Mesothelial cell of epicardium (in vitro differentiated cells): ENCODE measurements around the gene DISP3. TPM values are rescaled to one million over a fixed set of nuclear protein-coding genes. Genes with fewer than 3 reads are reported as not detected.

ENCODE experiments used
- DNase-seq, 2 experiments: peaks; one replicate each; pipeline ENCODE4 v3.0.0; 2021; ENCODE audit warnings: low spot score in 2 of 2; ENCODE audit not compliant: unreplicated experiment in 2 of 2
- H3K27ac Mint-ChIP-seq: 2 replicates; pipeline ENCODE4 v1.8.0; 2021; ENCODE audit warnings: mixed read lengths
- H3K27me3 Mint-ChIP-seq: 2 replicates; pipeline ENCODE4 v1.8.0; 2021; ENCODE audit warnings: low read depth, mixed read lengths
- H3K36me3 Mint-ChIP-seq: 2 replicates; pipeline ENCODE4 v1.8.0; 2021; ENCODE audit warnings: mixed read lengths
- H3K4me1 Mint-ChIP-seq: 2 replicates; pipeline ENCODE4 v1.8.0; 2021; ENCODE audit warnings: mixed read lengths
- H3K4me3 Mint-ChIP-seq: 2 replicates; pipeline ENCODE4 v1.8.0; 2021; ENCODE audit warnings: mild to moderate bottlenecking, moderate library complexity, mixed read lengths
- H3K9me3 Mint-ChIP-seq: 2 replicates; pipeline ENCODE4 v1.8.0; 2021; ENCODE audit warnings: mixed read lengths
- total RNA-seq: library from RNA; stranded (reverse); gene quantifications from 3 replicates; pipeline ENCODE4 v1.2.1, GENCODE V29; 2021
- TF ChIP-seq, protein P1 (sequence below): fragments of 200-600 bp; sonication (generic); IDR thresholded peaks from one replicate; pipeline ENCODE4 v1.5.0; 2021; ENCODE audit warnings: antibody characterized with exemption; ENCODE audit not compliant: unreplicated experiment

Gene DISP3
- total RNA-seq, 1 donor from 2014 or later = 2.2 TPM

DNA sequence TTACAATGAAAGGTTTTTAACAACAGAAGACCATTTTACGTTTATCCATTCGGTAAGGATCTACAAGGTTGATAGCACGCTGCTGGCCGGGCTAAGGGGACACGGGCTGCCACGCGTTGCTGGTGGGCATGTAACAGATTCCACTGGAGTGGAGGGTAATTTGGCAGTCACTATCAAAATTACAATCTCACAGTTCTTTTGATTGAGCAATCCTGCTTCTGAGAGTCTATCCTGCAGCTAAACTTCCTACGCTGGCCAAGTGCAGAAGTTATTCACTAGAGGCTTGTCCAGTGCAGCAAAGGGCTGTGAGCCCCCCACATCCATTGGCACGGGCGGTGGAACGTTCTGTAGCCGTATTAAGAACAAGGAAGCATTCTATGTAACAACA is 61.8 kb downstream of the DISP3 start:
- Mint-ChIP-seq H3K4me1 (no peaks in the 10 kb centered on the region), H3K27ac (no peak overlapping the region), H3K9me3 (no peaks in the 10 kb centered on the region), H3K27me3 (peaks cover 53% of the 10 kb centered on the region), H3K4me3 (no peak overlapping the region), H3K36me3 (no peaks in the 10 kb centered on the region)
- DNase-seq = no peak
- TF ChIP-seq, protein P1, sequence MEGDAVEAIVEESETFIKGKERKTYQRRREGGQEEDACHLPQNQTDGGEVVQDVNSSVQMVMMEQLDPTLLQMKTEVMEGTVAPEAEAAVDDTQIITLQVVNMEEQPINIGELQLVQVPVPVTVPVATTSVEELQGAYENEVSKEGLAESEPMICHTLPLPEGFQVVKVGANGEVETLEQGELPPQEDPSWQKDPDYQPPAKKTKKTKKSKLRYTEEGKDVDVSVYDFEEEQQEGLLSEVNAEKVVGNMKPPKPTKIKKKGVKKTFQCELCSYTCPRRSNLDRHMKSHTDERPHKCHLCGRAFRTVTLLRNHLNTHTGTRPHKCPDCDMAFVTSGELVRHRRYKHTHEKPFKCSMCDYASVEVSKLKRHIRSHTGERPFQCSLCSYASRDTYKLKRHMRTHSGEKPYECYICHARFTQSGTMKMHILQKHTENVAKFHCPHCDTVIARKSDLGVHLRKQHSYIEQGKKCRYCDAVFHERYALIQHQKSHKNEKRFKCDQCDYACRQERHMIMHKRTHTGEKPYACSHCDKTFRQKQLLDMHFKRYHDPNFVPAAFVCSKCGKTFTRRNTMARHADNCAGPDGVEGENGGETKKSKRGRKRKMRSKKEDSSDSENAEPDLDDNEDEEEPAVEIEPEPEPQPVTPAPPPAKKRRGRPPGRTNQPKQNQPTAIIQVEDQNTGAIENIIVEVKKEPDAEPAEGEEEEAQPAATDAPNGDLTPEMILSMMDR = no peak

DNA sequence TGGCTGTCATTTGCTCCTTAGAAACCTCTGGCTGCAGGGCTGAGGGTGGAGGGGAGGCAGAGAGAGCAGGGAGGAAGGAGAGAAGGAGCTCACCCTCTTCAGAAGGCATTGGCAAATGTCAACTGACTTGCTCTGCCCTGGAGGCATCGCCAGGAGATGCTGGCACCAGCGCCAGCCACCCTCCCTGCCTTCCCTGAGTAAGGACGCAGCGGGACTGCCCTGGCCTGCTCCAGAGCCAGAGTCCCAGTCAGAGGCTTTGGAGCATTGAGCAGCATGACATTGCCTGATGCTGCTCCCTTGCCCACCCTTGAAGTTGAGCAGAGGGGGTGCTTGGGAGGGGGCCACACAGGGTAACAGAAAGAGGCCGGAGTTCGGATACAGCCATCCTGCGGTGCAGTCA is 62.3 kb downstream of the DISP3 start:
- Mint-ChIP-seq H3K4me3 (no peak overlapping the region), H3K27me3 (peaks cover 58% of the 10 kb centered on the region), H3K9me3 (no peaks in the 10 kb centered on the region), H3K36me3 (no peaks in the 10 kb centered on the region), H3K27ac (no peak overlapping the region), H3K4me1 (no peaks in the 10 kb centered on the region)
- DNase-seq = no peak
- TF ChIP-seq, protein P1 = no peak

DNA sequence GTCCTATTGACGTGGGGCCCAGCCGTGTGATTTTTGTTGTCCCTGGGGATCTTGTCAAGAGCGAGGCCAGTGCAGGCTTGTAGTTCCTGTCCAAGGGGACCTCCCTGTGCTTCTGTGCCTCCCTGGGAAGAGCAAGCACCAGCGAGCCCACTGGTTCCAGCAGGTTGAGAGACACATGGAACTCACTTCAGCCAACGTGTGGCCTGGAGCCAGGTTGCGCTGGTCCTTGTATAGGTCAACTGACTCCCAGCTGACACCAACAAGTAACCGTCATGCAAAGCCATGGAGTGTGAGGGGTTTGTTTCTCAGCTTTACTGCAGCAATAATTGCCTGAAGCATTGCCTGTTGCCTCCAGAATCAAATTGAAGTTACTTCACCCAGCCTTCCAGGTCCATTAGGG is 63.0 kb downstream of the DISP3 start:
- Mint-ChIP-seq H3K36me3 (no peaks in the 10 kb centered on the region), H3K4me3 (no peak overlapping the region), H3K27me3 (peaks cover 65% of the 10 kb centered on the region), H3K9me3 (no peaks in the 10 kb centered on the region), H3K27ac (no peak overlapping the region), H3K4me1 (no peaks in the 10 kb centered on the region)
- no peak for DNase-seq
- TF ChIP-seq, protein P1 = no peak

DNA sequence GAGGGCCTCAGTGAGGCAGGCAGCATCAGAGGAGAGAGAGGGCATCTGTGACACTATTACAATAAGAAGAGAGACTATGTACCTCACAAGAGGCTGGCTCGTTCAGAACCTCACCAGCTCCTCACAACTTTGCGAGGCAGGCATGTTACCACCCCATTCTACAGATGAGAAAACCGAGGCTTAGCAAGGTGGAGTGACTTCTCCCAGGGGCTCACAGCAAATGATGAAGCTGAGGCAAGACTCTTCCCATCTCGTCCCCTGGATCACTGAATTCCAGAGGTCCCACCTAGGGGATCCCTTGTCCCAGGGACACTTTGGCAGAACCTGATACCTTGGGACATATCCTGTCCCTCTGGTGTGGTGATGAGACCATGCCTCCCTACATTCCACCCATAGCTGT is 64.4 kb downstream of the DISP3 start:
- Mint-ChIP-seq H3K27ac (no peak overlapping the region), H3K27me3 (peaks cover 69% of the 10 kb centered on the region)
- DNase-seq = no peak

DNA sequence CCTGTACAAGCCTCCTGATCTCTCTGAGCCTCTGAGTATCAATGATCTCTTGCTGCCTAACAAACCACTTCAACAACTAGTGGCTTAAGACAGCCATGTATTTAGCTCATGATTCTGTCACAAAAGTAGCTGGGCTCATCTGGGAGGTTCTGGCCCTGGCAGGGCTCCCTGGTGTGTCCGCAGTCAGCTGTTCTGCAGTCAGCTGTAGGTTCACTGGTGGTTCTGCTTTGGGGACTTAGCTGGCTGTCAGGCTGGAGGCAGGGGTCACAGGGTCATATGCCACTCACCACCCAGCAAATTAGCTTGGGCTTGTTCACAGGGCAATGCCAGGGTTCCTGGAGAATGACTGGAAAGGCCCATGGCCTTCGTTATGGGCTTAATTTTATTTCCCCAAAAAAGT is 64.8 kb downstream of the DISP3 start:
- H3K4me3 Mint-ChIP-seq = no peak overlapping the region
- TF ChIP-seq, protein P1 = no peak
- no peak overlapping the region for H3K27ac Mint-ChIP-seq
- DNase-seq = no peak
- no peaks in the 10 kb centered on the region for H3K36me3 Mint-ChIP-seq
- no peaks in the 10 kb centered on the region for H3K4me1 Mint-ChIP-seq
- no peaks in the 10 kb centered on the region for H3K9me3 Mint-ChIP-seq
- peaks cover 70% of the 10 kb centered on the region for H3K27me3 Mint-ChIP-seq

More for the DNA sequence above, 64.4 kb downstream of the DISP3 start:
- H3K9me3 Mint-ChIP-seq = no peaks in the 10 kb centered on the region
- TF ChIP-seq, protein P1 = no peak
- H3K4me3 Mint-ChIP-seq = no peak overlapping the region
- no peaks in the 10 kb centered on the region for H3K4me1 Mint-ChIP-seq
- H3K36me3 Mint-ChIP-seq = no peaks in the 10 kb centered on the region

DNA sequence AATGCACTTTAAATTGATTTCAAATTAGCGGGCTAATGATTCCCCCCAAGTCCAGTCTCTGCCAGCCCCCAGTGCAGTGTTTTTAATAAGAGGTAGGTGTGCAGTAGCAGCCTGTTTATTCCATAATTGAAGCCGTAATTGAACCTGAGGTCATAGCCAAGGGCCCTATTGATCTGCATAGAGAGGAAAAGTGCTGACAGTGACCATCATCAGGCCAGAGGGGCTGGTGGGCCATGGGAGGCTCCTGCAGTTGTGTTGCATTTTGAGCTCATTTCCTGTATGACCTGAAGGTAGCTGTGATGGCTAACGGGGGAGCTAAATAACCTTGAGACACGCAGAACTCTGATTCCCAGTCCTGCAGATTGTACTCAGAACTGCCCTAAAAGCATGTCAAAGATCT is 67.5 kb downstream of the DISP3 start:
- H3K4me1 Mint-ChIP-seq = no peaks in the 10 kb centered on the region
- no peaks in the 10 kb centered on the region for H3K9me3 Mint-ChIP-seq
- no peak for DNase-seq
- TF ChIP-seq, protein P1 = no peak
- no peak overlapping the region for H3K27ac Mint-ChIP-seq
- no peaks in the 10 kb centered on the region for H3K36me3 Mint-ChIP-seq
- peaks cover 71% of the 10 kb centered on the region for H3K27me3 Mint-ChIP-seq
- no peak overlapping the region for H3K4me3 Mint-ChIP-seq
